Measurements from ENCODE around the gene RAD51B.

GRCh38 chr14:68492381-68493151 is 673.0 kb downstream of the RAD51B start:
- TF ChIP-seq EZH2 (optimal IDR thresholded peaks at IDR 0.05; ENCODE audit: low read depth, low read length) (no peak), CTCF (IDR thresholded peaks at IDR 0.05; ENCODE audit: low read length) (no peak), EZH2phosphoT487 (IDR thresholded peaks at IDR 0.05; ENCODE audit: low read length) (no peak)
